HG03457 (cell line): ENCODE data around the gene RBMS3.
"Not testable (repeated sequence)": the region's sequence is repeated elsewhere in the genome, so short reads cannot be mapped to it uniquely, and the experiment has no call there.

Experiments
- ATAC-seq: cut with Tn5 transposase; IDR thresholded peaks from one replicate; pipeline ENCODE4 v1.9.1; 2021; ENCODE audit warnings: moderate number of reproducible peaks; ENCODE audit not compliant: unreplicated experiment

The RBMS3 gene

GRCh38 chr3:29382409-29382808 lies 101.5 kb downstream of the RBMS3 start:
- no peak for ATAC-seq

GRCh38 chr3:29382845-29383244 lies 102.0 kb downstream of the RBMS3 start:
- no peak for ATAC-seq

- ATAC-seq = no peak
Observed at GRCh38 chr3:29384640-29385039, 103.8 kb downstream of the RBMS3 start.

- ATAC-seq = no peak
Observed at GRCh38 chr3:29385046-29385830, 104.4 kb downstream of the RBMS3 start.

- no peak for ATAC-seq
Observed at GRCh38 chr3:29389362-29389761, 108.5 kb downstream of the RBMS3 start.

- ATAC-seq = no peak
Observed at GRCh38 chr3:29392625-29393388, 111.9 kb downstream of the RBMS3 start.

- ATAC-seq = not testable (repeated sequence)
Observed at GRCh38 chr3:29393946-29394345, 113.1 kb downstream of the RBMS3 start.

- no peak for ATAC-seq
Observed at GRCh38 chr3:29397406-29397805, 116.5 kb downstream of the RBMS3 start.

GRCh38 chr3:29398787-29399186 lies 117.9 kb downstream of the RBMS3 start:
- ATAC-seq = no peak

- ATAC-seq = no peak
Observed at GRCh38 chr3:29406291-29406832, 125.5 kb downstream of the RBMS3 start.

GRCh38 chr3:29408676-29409075 lies 127.8 kb downstream of the RBMS3 start:
- ATAC-seq = no peak

GRCh38 chr3:29409409-29409808 lies 128.5 kb downstream of the RBMS3 start:
- no peak for ATAC-seq

- no peak for ATAC-seq
Observed at GRCh38 chr3:29410220-29410619, 129.3 kb downstream of the RBMS3 start.

- no peak for ATAC-seq
Observed at GRCh38 chr3:29410660-29411405, 130.0 kb downstream of the RBMS3 start.

- no peak for ATAC-seq
Observed at GRCh38 chr3:29412110-29412509, 131.2 kb downstream of the RBMS3 start.

GRCh38 chr3:29414468-29415224 lies 133.8 kb downstream of the RBMS3 start:
- ATAC-seq = no peak

GRCh38 chr3:29415482-29416223 lies 134.8 kb downstream of the RBMS3 start:
- ATAC-seq = no peak

GRCh38 chr3:29416514-29416913 lies 135.6 kb downstream of the RBMS3 start:
- ATAC-seq = no peak

- no peak for ATAC-seq
Observed at GRCh38 chr3:29420106-29420505, 139.2 kb downstream of the RBMS3 start.
